Prostate gland (tissue), 2 donors: ENCODE results near the gene SLC45A2. TPM values are rescaled to one million over a fixed set of nuclear protein-coding genes. Genes with fewer than 3 reads are reported as not detected.
"Not testable (repeated sequence)": the region's sequence is repeated elsewhere in the genome, so short reads cannot be mapped to it uniquely, and the experiment has no call there.

ENCODE experiments used
- DNase-seq: peaks from one replicate; pipeline ENCODE4 v3.0.0-alpha.2; 2019; ENCODE audit warnings: low spot score
- H3K27ac ChIP-seq, 2 donors: fragments of 200-600 bp; sonication (generic); 2 replicates each; pipeline ENCODE4 v1.5.1; 2017 to 2019
- H3K27me3 ChIP-seq: fragments of 200-600 bp; sonication (generic); replicated peaks from 2 replicates; pipeline ENCODE4 v1.5.1; 2019; ENCODE audit not compliant: insufficient read depth
- H3K36me3 ChIP-seq, 2 donors: fragments of 200-600 bp; sonication (generic); 1 replicate in 1 of 2; 2 replicates in 1 of 2; pipeline versions ENCODE4 v1.5.1 to v1.8.1; 2017 to 2019
- H3K4me1 ChIP-seq: fragments of 200-600 bp; sonication (generic); replicated peaks from 2 replicates; pipeline ENCODE4 v1.5.1; 2019
- H3K4me3 ChIP-seq, 2 donors: fragments of 200-600 bp; sonication (generic); 2 replicates each; pipeline ENCODE4 v1.5.1; 2017 to 2019
- H3K9me3 ChIP-seq: fragments of 200-600 bp; sonication (generic); 2 replicates; pipeline ENCODE4 v1.5.1; 2017
- POLR2A ChIP-seq: fragments of 450-650 bp; IDR thresholded peaks from one replicate; pipeline ENCODE4 v1.6.1; 2016; ENCODE audit warnings: antibody characterized with exemption, mild to moderate bottlenecking
- POLR2AphosphoS5 ChIP-seq: sonication (generic); formaldehyde crosslinking; IDR thresholded peaks from one replicate; pipeline ENCODE4 v1.6.1; 2017; ENCODE audit warnings: antibody characterized with exemption
- WGBS: methylation state at CpG from one replicate; pipeline ENCODE4 v1.1.5; 2018; 5-methylcytosine and 5-hydroxymethylcytosine counted together
- intact Hi-C: fragments of 100-400 bp; cut with DNase I; formaldehyde crosslinking; loops from one replicate; pipeline ENCODE4 v1.14.2; 2022
- total RNA-seq, 2 donors: library from RNA; depleted of rRNA; stranded (reverse); fragments of >200 nt; gene quantifications; one replicate each; pipeline ENCODE4 v1.1.0, GENCODE V29; 2016
- TF ChIP-seq, protein P1 (sequence below), 4 experiments: fragments of 200-600 bp in 2 of 4; fragments of 450-650 bp in 2 of 4; sonication (generic) in 2 of 4; IDR thresholded peaks; 1 replicate in 3 of 4; 2 replicates in 1 of 4; pipeline ENCODE4 v1.5.1; 2016 to 2019; ENCODE audit warnings: antibody characterized with exemption in 4 of 4, mild to moderate bottlenecking in 2 of 4, moderate library complexity in 2 of 4

The SLC45A2 gene, protein sequence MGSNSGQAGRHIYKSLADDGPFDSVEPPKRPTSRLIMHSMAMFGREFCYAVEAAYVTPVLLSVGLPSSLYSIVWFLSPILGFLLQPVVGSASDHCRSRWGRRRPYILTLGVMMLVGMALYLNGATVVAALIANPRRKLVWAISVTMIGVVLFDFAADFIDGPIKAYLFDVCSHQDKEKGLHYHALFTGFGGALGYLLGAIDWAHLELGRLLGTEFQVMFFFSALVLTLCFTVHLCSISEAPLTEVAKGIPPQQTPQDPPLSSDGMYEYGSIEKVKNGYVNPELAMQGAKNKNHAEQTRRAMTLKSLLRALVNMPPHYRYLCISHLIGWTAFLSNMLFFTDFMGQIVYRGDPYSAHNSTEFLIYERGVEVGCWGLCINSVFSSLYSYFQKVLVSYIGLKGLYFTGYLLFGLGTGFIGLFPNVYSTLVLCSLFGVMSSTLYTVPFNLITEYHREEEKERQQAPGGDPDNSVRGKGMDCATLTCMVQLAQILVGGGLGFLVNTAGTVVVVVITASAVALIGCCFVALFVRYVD
- total RNA-seq = under 1 TPM in 1 of 2 donors, not detected in 1; 0.09 TPM

DNA sequence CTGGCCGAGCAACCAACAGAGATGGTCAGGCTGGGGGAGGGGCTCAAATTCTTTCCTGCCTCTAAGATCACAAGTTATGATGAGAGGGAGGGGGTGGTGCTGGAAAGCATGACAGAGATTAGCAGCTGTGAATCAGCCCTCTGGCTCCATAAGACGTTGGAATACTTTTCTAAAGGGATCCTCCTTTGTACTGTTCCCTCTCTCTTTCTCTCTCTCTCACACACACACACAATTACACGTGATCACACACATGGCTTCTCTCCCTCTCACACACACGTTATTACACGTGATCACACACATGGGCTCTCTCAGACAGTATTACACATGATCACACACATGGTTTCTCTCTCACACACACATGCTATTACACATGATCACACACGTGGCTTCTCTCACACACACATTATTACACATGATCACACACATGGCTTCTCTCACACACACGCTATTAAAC, at the start of gene SLC45A2:
Gene SLC45A2 (minus strand): TSS at position 23 of the 454 bp plus-strand sequence. CDS start 110 bp downstream, outside the sequence.
- Histone ChIP-seq H3K9me3 (no peaks in the 10 kb centered on the region), H3K36me3 (no peaks in the 10 kb centered on the region), H3K4me3 (no peak within 1 kb of the TSS), H3K27me3 (no peaks in the 10 kb centered on the region), H3K4me1 (no peaks in the 10 kb centered on the region), H3K27ac (no peak within 1 kb of the TSS)
- intact Hi-C loops = no loop called here
- DNase-seq = no peak
- TF ChIP-seq, protein P1, sequence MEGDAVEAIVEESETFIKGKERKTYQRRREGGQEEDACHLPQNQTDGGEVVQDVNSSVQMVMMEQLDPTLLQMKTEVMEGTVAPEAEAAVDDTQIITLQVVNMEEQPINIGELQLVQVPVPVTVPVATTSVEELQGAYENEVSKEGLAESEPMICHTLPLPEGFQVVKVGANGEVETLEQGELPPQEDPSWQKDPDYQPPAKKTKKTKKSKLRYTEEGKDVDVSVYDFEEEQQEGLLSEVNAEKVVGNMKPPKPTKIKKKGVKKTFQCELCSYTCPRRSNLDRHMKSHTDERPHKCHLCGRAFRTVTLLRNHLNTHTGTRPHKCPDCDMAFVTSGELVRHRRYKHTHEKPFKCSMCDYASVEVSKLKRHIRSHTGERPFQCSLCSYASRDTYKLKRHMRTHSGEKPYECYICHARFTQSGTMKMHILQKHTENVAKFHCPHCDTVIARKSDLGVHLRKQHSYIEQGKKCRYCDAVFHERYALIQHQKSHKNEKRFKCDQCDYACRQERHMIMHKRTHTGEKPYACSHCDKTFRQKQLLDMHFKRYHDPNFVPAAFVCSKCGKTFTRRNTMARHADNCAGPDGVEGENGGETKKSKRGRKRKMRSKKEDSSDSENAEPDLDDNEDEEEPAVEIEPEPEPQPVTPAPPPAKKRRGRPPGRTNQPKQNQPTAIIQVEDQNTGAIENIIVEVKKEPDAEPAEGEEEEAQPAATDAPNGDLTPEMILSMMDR (IDR thresholded peaks at IDR 0.05) = no peak
- no peak for TF ChIP-seq POLR2AphosphoS5
- TF ChIP-seq POLR2A = no peak
- WGBS = 82% methylated on average over 7 of the region's 7 CpGs

DNA sequence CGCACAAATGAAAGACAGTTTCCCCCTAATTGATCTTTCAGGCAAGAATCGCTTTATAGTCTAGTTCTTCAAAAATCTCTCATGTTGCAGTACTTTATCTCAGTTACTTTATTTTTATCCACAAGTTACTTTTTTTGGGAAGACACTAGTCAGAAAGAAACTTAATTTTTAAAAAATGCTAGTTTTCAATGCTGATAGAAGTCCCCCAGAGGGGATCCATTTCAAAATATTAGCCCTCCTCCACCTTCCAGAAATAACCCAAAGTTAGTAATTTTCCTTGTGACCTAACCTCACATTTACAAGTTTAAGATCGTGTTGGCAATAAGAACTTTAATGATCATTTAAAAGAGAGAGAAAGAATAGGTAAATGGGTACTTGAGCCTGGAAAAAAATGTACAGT, 47.5 kb upstream of the SLC45A2 start:
- no peaks in the 10 kb centered on the region for H3K4me1 ChIP-seq
- no peaks in the 10 kb centered on the region for H3K9me3 ChIP-seq
- H3K27me3 ChIP-seq = no peaks in the 10 kb centered on the region
- H3K4me3 ChIP-seq = no peak overlapping the region
- H3K36me3 ChIP-seq = no peaks in the 10 kb centered on the region
- no peak for TF ChIP-seq POLR2AphosphoS5
- TF ChIP-seq, protein P1 (IDR thresholded peaks at IDR 0.05) = no peak
- TF ChIP-seq POLR2A = no peak
- DNase-seq = no peak
- 83% methylated on average over 3 of the region's 3 CpGs for whole genome bisulfite sequencing
- H3K27ac ChIP-seq = no peak overlapping the region
- intact Hi-C loops = no loop called here

DNA sequence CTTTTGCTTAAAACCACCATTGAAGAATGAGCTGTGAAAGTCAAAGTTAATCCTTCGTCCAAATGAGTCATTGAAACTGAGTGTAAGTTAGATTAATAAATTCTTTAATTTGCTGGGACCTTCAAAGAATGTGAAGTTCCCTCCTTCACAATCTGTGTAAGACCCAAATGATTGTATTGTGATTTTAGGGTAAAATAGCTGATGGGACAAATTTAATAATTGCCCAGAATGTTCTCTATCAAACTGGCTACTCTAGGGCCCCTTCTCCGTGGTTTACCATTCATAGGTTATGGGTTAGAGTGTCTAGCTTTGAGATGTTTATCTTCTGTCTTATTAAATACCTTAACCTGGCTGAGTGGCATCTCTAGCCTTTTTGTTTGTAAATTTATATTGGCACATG, 46.6 kb upstream of the SLC45A2 start:
- TF ChIP-seq, protein P1 (IDR thresholded peaks at IDR 0.05) = no peak
- TF ChIP-seq POLR2A = no peak
- TF ChIP-seq POLR2AphosphoS5 = no peak
- Histone ChIP-seq H3K36me3 (no peaks in the 10 kb centered on the region), H3K27ac (no peak overlapping the region), H3K4me3 (no peak overlapping the region), H3K4me1 (no peaks in the 10 kb centered on the region), H3K9me3 (no peaks in the 10 kb centered on the region), H3K27me3 (no peaks in the 10 kb centered on the region)
- no peak for DNase-seq
- WGBS = 61% methylated on average over 2 of the region's 2 CpGs
- intact Hi-C loops = no loop called here

DNA sequence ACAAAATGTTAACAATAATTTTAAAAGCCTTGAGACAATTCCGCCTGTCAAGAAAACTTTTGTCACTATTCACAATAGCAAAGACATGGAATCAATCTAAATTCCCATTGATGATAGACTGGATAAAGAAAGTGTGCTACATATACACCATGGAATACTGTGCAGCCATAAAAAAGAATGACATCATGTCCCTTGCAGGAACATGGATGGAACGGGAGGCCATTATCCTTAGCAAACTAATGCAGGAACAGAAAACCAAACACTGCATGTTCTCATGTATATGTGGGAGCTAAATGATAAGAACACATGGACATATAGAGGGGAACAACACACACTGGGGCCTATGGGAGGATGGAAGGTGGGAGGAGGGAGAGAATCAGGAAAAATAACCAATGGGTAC, 46.1 kb upstream of the SLC45A2 start:
- H3K4me3 ChIP-seq, H3K36me3 ChIP-seq, intact Hi-C loops, DNase-seq, H3K27ac ChIP-seq, H3K9me3 ChIP-seq, H3K27me3 ChIP-seq, H3K4me1 ChIP-seq: not testable (repeated sequence)
- 98% methylated on average over 2 of the region's 2 CpGs for WGBS

DNA sequence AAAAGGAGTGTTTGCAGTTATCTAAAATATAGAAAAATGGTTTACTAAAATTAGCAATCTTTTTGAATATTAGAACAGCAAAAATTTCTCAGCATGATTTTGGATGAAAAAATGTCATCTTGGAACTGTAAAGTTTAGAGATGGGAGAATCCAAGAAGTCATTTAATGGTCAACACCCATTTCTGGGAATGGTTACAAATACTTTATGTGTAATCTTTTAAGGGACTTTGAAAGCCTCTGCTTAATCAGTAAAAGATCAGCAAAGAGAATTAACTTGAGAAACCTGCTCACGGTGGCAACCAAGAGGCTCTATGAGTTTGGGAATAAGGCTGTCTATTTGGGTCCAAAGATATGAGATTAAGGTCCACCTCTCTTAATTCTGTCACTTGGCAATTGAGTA, 45.6 kb upstream of the SLC45A2 start:
- intact Hi-C loops = no loop called here
- WGBS = 22% methylated on average over 1 of the region's 1 CpG
- Histone ChIP-seq H3K27me3 (no peaks in the 10 kb centered on the region), H3K36me3 (no peaks in the 10 kb centered on the region), H3K9me3 (no peaks in the 10 kb centered on the region), H3K27ac (no peak overlapping the region), H3K4me1 (no peaks in the 10 kb centered on the region), H3K4me3 (no peak overlapping the region)
- no peak for TF ChIP-seq POLR2AphosphoS5
- no peak for TF ChIP-seq POLR2A
- TF ChIP-seq, protein P1 (IDR thresholded peaks at IDR 0.05) = no peak
- DNase-seq = no peak
